ENCODE results near the gene EEPD1.

EEPD1 gene

GRCh38 chr7:36291387-36292316 lies 138.6 kb downstream of the EEPD1 start:
- H3K4me1 ChIP-seq (ENCODE audit: low read length), result peaks cover 38% of the 10 kb centered on the region
- no peaks in the 10 kb centered on the region for H4K20me1 ChIP-seq (ENCODE audit: insufficient read depth, low read length)
- H3K4me3 ChIP-seq (ENCODE audit: low read length), result peak overlapping the region; percentile 70
- peaks cover 6% of the 10 kb centered on the region; the same call in 1 of the 2 replicates for H3K27me3 ChIP-seq (ENCODE audit: low read depth, low read length)
- H3K9me3 ChIP-seq (ENCODE audit: insufficient read depth, low read length), result no peaks in the 10 kb centered on the region
- H3K36me3 ChIP-seq (replicated peaks; ENCODE audit: low read depth, low read length), result no peaks in the 10 kb centered on the region
- H3K79me2 ChIP-seq (ENCODE audit: low read length), result no peaks in the 10 kb centered on the region
- H3K4me2 ChIP-seq (ENCODE audit: low read length), result peak overlapping the region; percentile 88
- no peak for TF ChIP-seq EZH2phosphoT487 (IDR thresholded peaks at IDR 0.05; ENCODE audit: low read depth)
- TF ChIP-seq CTCF (IDR thresholded peaks at IDR 0.05; ENCODE audit: low read depth, low read length), result peak; percentile 98
- peak overlapping the region; percentile 31; the same call in 1 of the 2 replicates for H2AFZ ChIP-seq (ENCODE audit: low read depth, low read length)
- no peak overlapping the region for H3K27ac ChIP-seq (ENCODE audit: low read length)
- H3K9ac ChIP-seq (ENCODE audit: low read length), result peak overlapping the region; percentile 22

GRCh38 chr7:36295090-36295489 lies 142.0 kb downstream of the EEPD1 start:
- TF ChIP-seq CTCF (IDR thresholded peaks at IDR 0.05; ENCODE audit: low read depth, low read length) (no peak), EZH2phosphoT487 (IDR thresholded peaks at IDR 0.05; ENCODE audit: low read depth) (no peak)
- Histone ChIP-seq H3K4me1 (ENCODE audit: low read length) (peaks cover 17% of the 10 kb centered on the region), H3K9me3 (ENCODE audit: insufficient read depth, low read length) (no peaks in the 10 kb centered on the region)

GRCh38 chr7:36296284-36296683 lies 143.2 kb downstream of the EEPD1 start:
- no peak overlapping the region for H3K4me2 ChIP-seq (ENCODE audit: low read length)
- H2AFZ ChIP-seq (ENCODE audit: low read depth, low read length), result no peak overlapping the region
- H3K4me3 ChIP-seq (ENCODE audit: low read length), result no peak overlapping the region
- H4K20me1 ChIP-seq (ENCODE audit: insufficient read depth, low read length), result no peaks in the 10 kb centered on the region
- H3K27me3 ChIP-seq (ENCODE audit: low read depth, low read length), result 0 out of 2 replicates have a peak, but pooled peaks cover 3% of the 10 kb centered on the region
- H3K9ac ChIP-seq (ENCODE audit: low read length), result no peak overlapping the region
- no peaks in the 10 kb centered on the region for H3K79me2 ChIP-seq (ENCODE audit: low read length)
- no peaks in the 10 kb centered on the region for H3K9me3 ChIP-seq (ENCODE audit: insufficient read depth, low read length)
- H3K36me3 ChIP-seq (replicated peaks; ENCODE audit: low read depth, low read length), result no peaks in the 10 kb centered on the region
- H3K27ac ChIP-seq (ENCODE audit: low read length), result no peak overlapping the region
- TF ChIP-seq EZH2phosphoT487 (IDR thresholded peaks at IDR 0.05; ENCODE audit: low read depth) (no peak), CTCF (IDR thresholded peaks at IDR 0.05; ENCODE audit: low read depth, low read length) (no peak)
- peaks cover 9% of the 10 kb centered on the region for H3K4me1 ChIP-seq (ENCODE audit: low read length)

More at GRCh38 chr7:36295090-36295489, 142.0 kb downstream of the EEPD1 start:
- no peaks in the 10 kb centered on the region for H3K79me2 ChIP-seq (ENCODE audit: low read length)
- no peaks in the 10 kb centered on the region for H4K20me1 ChIP-seq (ENCODE audit: insufficient read depth, low read length)
- H3K4me2 ChIP-seq (ENCODE audit: low read length), result no peak overlapping the region
- H3K9ac ChIP-seq (ENCODE audit: low read length), result no peak overlapping the region
- no peak overlapping the region for H3K27ac ChIP-seq (ENCODE audit: low read length)
- no peaks in the 10 kb centered on the region for H3K36me3 ChIP-seq (replicated peaks; ENCODE audit: low read depth, low read length)
- H3K27me3 ChIP-seq (ENCODE audit: low read depth, low read length), result 0 out of 2 replicates have a peak, but pooled peaks cover 3% of the 10 kb centered on the region
- no peak overlapping the region for H3K4me3 ChIP-seq (ENCODE audit: low read length)
- no peak overlapping the region for H2AFZ ChIP-seq (ENCODE audit: low read depth, low read length)

- no peak for TF ChIP-seq CTCF (IDR thresholded peaks at IDR 0.05; ENCODE audit: low read depth, low read length)
- TF ChIP-seq EZH2phosphoT487 (IDR thresholded peaks at IDR 0.05; ENCODE audit: low read depth), result no peak
- no peaks in the 10 kb centered on the region for H3K36me3 ChIP-seq (replicated peaks; ENCODE audit: low read depth, low read length)
- H3K4me1 ChIP-seq (ENCODE audit: low read length), result no peaks in the 10 kb centered on the region; the same call in 1 of the 2 replicates
- no peak overlapping the region for H3K9ac ChIP-seq (ENCODE audit: low read length)
- H3K27ac ChIP-seq (ENCODE audit: low read length), result no peak overlapping the region
- H3K79me2 ChIP-seq (ENCODE audit: low read length), result no peaks in the 10 kb centered on the region
- 0 out of 2 replicates have a peak, but pooled peaks cover 3% of the 10 kb centered on the region for H3K27me3 ChIP-seq (ENCODE audit: low read depth, low read length)
- no peaks in the 10 kb centered on the region for H3K9me3 ChIP-seq (ENCODE audit: insufficient read depth, low read length)
- no peaks in the 10 kb centered on the region for H4K20me1 ChIP-seq (ENCODE audit: insufficient read depth, low read length)
- H2AFZ ChIP-seq (ENCODE audit: low read depth, low read length), result no peak overlapping the region
- H3K4me3 ChIP-seq (ENCODE audit: low read length), result no peak overlapping the region
- H3K4me2 ChIP-seq (ENCODE audit: low read length), result no peak overlapping the region
These were observed 144.4 kb downstream of the EEPD1 start for GRCh38 chr7:36297364-36298009.

Data from OCI-LY3 (cell line).